ENCODE results near the gene NRDC. TPM values are rescaled to one million over a fixed set of nuclear protein-coding genes. Genes with fewer than 3 reads are reported as not detected.

Gene NRDC
- polyA plus RNA-seq, 1 donor from 2014 or later = 74.7 TPM

DNA sequence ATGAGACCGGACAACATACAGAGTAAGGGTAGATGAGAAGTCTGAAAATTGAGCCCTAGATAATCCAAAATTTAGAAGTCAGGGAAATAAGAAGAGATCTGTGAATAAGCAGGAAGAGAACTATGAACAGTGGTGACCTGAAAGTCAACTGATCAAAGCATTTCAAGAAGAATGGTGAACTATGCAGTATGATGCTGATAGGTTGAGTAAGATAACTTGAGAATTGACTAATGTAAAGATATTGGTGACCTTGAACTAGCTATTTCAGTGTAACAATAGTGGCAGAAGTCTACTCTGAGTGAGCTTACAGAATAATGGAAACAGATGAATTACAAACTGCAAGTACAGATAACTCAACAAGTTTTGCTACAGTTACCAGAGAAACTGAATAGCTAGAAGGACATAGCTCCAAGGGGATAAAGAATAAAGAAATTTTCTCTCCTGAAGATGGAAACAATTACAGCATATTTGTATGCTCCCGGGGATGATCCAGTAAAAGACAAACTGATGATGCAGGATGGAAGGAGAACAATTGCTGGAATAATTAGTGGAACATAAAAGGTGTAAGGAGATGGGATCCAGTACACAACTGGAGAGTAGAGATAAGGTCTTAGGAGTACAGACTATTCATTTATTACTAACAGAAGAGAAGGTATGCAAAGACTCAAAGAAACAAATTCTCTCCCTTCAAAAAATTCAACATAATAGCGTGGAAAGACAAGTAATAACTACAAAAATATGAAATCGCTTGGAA lies 10.9 kb downstream of the NRDC start:
- peaks cover 33 to 40% (median 38%) of the 10 kb centered on the region in 3 donors for H3K4me1 Mint-ChIP-seq
- no peak overlapping the region for H3K4me3 Mint-ChIP-seq
- H3K9me3 Mint-ChIP-seq = no peaks in the 10 kb centered on the region
- peak overlapping the region in 1 of 3 donors; percentile 35 for H3K27ac Mint-ChIP-seq
- H3K27me3 Mint-ChIP-seq = no peaks in the 10 kb centered on the region
- peaks cover 2% of the 10 kb centered on the region for H3K36me3 Mint-ChIP-seq

DNA sequence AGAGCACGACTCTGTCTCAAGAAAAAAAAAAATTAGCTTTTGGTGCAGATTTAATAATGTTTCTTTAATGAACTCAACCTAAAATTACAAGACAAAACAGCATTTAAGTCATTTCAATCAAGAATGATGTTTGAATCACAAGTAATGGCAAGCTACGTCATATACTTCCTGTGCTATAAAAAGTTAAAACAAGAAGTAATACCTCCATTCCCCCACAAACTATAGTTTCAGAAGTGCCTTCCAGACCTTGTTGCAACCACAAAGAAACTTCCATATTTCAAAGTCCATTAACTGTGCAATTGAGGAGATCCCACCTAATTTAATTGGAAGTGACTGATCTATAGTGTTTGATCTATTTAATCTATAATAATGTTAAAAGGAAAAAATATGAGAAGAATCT lies 15.1 kb downstream of the NRDC start:
- Mint-ChIP-seq H3K27me3 (no peaks in the 10 kb centered on the region), H3K36me3 (no peaks in the 10 kb centered on the region), H3K4me1 (peaks cover 25 to 33% (median 31%) of the 10 kb centered on the region in 3 donors), H3K4me3 (peak overlapping the region in 2 of 4 donors; percentile 73 to 82), H3K9me3 (no peaks in the 10 kb centered on the region), H3K27ac (peak overlapping the region; percentile 22 to 92 (median 84))

DNA sequence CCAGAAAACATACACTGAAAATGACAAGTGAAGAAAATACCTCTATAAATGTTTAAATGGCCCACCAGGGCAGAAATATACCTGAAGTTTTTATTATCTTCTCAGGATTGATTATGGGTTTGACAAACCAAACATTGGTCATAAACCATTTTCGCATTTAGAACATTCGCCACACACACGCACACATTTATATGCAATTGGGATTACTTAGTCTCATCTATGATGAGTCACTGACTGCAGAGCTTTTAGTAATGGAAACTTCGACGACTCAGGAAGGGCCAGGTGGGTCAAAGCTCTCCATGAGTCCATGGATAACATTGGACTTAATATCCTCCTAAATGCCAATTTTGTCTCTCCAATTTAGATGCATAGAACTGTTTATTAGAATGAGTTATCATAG lies 16.9 kb downstream of the NRDC start:
- Mint-ChIP-seq H3K27me3 (no peaks in the 10 kb centered on the region), H3K36me3 (no peaks in the 10 kb centered on the region), H3K27ac (no peak overlapping the region), H3K9me3 (no peaks in the 10 kb centered on the region), H3K4me3 (no peak overlapping the region), H3K4me1 (peaks cover 12 to 23% (median 19%) of the 10 kb centered on the region in 3 donors)

DNA sequence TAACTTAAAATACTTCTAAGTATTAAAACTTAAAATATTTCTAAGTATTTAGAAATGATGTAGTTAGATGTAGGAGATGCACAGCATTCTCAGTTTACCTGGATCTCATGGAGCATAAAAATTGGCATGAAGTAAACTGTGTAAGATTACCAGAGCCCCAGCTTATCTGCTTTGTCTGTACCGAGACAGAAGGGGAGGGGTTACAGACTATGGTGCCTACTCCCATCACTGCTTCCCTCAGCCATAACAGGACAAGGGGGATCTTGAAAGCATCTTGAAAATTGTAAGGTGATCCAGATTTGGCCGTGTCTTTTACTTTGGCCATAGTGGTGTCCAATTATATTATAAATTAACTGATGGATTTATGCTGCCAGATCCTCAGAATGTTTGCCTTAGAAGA lies 18.8 kb downstream of the NRDC start:
- H3K4me3 Mint-ChIP-seq = no peak overlapping the region
- H3K27me3 Mint-ChIP-seq = no peaks in the 10 kb centered on the region
- H3K9me3 Mint-ChIP-seq = no peaks in the 10 kb centered on the region
- no peaks in the 10 kb centered on the region for H3K36me3 Mint-ChIP-seq
- H3K4me1 Mint-ChIP-seq = peaks cover 9 to 18% (median 14%) of the 10 kb centered on the region in 3 donors
- H3K27ac Mint-ChIP-seq = no peak overlapping the region

DNA sequence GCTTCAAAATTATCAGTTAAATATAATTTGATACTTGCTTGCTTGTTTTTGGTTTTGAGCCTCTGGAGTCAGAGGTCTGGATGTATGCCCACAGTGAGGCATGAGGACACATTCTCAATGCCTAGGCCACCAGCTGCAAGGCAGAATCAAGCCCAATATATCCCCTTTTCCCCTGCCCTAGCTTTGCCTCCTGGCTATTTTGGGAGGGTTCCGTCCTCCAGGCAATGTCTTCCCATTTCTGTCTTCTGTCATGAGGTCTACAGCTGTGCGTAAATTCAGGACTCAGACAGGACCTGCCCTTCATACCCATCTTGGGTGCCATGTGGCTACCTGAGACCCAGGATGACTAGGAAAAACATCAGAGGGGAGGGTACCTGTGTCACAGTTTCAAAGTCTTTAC lies 19.2 kb downstream of the NRDC start:
- peaks cover 9 to 18% (median 14%) of the 10 kb centered on the region in 3 donors for H3K4me1 Mint-ChIP-seq
- H3K36me3 Mint-ChIP-seq = no peaks in the 10 kb centered on the region
- H3K4me3 Mint-ChIP-seq = no peak overlapping the region
- no peaks in the 10 kb centered on the region for H3K27me3 Mint-ChIP-seq
- no peak overlapping the region for H3K27ac Mint-ChIP-seq
- H3K9me3 Mint-ChIP-seq = no peaks in the 10 kb centered on the region

DNA sequence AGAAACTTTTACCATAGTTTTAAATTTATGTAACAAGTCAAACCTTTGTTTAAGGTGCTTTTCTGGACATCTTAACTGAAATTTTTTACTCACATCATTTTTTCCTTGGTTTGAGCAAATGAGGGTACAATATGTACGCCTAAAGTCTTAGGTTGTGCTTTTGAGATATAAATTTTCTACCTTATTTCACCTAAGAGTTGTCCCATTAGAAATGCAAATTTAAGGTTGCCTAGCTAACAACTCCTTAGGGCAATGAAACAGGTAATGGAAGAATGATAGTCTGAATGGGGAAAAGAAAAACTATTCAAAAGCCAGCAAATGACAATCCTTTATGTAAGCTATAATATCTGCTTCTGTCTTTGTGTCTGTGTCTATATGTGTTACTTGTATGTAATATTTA lies 19.6 kb downstream of the NRDC start:
- no peak overlapping the region for H3K4me3 Mint-ChIP-seq
- peaks cover 9 to 18% (median 14%) of the 10 kb centered on the region in 3 donors for H3K4me1 Mint-ChIP-seq
- H3K27me3 Mint-ChIP-seq = no peaks in the 10 kb centered on the region
- H3K9me3 Mint-ChIP-seq = no peaks in the 10 kb centered on the region
- no peak overlapping the region for H3K27ac Mint-ChIP-seq
- H3K36me3 Mint-ChIP-seq = peaks cover under 1% of the 10 kb centered on the region

DNA sequence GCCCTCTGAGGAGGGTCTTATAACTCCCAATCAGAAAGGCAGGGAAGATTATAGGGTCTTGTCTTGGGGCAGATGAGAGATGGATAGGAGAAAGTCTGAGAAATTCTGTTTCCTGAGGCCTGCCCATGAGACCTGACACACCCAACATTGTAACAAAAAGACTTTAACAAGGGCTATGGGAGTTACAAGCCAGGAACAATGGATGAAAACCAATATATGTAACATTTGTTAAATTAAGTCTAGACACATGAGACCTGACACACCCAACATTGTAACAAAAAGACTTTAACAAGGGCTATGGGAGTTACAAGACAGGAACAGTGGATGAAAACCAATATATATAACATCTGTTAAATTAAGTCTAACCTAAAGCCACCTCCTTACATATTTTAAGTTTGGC lies 21.8 kb downstream of the NRDC start:
- Mint-ChIP-seq H3K4me1 (peaks cover 4 to 9% (median 8%) of the 10 kb centered on the region in 3 donors), H3K27me3 (no peaks in the 10 kb centered on the region), H3K36me3 (peaks cover 2% of the 10 kb centered on the region), H3K27ac (peak overlapping the region in 1 of 3 donors; percentile 41), H3K9me3 (no peaks in the 10 kb centered on the region), H3K4me3 (no peak overlapping the region)

DNA sequence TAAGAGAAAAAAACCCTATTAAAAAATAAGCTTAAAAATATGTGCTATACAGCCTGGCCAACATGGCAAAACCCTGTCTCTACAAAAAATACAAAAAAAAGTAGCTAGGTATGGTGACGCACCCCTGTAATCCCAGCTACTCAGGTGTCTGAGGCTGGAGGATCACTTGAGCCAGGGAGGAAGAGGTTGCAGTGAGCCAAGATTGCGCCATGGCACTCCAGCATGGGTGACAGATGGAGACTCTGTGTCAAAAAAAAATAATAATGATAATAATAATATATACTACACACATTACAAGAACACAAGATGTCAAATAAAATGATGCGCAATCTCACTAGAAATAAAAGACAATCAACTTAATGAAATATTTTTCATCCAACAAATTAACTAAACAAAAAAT lies 22.9 kb downstream of the NRDC start:
- H3K9me3 Mint-ChIP-seq = no peaks in the 10 kb centered on the region
- H3K27ac Mint-ChIP-seq = no peak overlapping the region
- H3K27me3 Mint-ChIP-seq = no peaks in the 10 kb centered on the region
- H3K4me3 Mint-ChIP-seq = peak overlapping the region in 1 of 4 donors; percentile 17
- peaks cover 3 to 8% (median 7%) of the 10 kb centered on the region in 3 donors for H3K4me1 Mint-ChIP-seq
- peaks cover 2% of the 10 kb centered on the region for H3K36me3 Mint-ChIP-seq

DNA sequence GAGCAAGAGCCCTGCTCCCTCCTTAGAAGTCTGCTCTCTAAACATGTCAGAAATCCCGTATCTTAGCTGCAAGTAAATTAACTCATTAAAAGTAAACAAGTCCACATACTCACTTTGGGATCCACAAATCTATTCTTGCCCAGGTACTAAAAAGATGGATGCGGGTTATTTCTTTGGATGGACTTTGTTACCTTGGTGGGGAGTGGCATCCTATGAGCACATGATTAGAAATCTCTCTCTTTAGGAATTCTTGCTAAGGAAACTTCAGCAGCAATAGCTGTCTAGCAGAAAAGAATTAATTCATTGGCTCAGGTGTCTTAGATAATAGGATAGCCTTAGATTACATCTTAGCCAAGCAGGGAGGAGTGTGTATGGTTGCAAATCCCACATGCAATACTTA lies 25.2 kb downstream of the NRDC start:
- Mint-ChIP-seq H3K27me3 (no peaks in the 10 kb centered on the region), H3K27ac (no peak overlapping the region), H3K9me3 (no peaks in the 10 kb centered on the region), H3K4me1 (peaks cover 1 to 5% (median 1%) of the 10 kb centered on the region in 3 donors), H3K36me3 (peaks cover 4% of the 10 kb centered on the region), H3K4me3 (no peak overlapping the region)

DNA sequence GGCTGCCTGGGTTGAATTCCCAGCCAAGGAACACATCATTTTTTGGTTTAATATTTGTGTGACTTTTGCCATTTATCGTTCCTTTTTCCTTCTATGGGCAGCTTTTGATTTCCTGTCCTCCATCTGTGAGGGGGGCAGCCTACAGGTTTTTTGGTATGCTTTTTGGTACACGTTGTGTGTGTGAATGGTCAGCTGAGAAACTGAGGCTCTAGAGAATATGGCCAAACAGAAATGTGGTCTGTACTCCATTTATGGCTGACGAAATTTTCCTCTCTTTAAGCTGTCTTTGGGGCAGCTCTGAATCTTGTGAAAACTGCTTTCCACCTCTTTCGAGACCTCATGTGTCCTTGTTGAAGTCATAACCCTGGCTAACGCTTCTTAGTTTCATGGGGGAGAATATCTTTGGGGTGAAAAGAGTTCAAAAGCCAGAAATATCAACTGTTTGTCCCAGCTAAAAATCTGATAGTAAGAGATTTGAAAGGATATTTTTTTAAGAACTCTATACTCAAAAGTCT lies 26.6 kb downstream of the NRDC start:
- Mint-ChIP-seq H3K36me3 (peaks cover 4% of the 10 kb centered on the region), H3K4me1 (peaks cover 0 to 5% (median 1%) of the 10 kb centered on the region in 3 donors), H3K4me3 (no peak overlapping the region), H3K27me3 (no peaks in the 10 kb centered on the region), H3K9me3 (no peaks in the 10 kb centered on the region), H3K27ac (no peak overlapping the region)

DNA sequence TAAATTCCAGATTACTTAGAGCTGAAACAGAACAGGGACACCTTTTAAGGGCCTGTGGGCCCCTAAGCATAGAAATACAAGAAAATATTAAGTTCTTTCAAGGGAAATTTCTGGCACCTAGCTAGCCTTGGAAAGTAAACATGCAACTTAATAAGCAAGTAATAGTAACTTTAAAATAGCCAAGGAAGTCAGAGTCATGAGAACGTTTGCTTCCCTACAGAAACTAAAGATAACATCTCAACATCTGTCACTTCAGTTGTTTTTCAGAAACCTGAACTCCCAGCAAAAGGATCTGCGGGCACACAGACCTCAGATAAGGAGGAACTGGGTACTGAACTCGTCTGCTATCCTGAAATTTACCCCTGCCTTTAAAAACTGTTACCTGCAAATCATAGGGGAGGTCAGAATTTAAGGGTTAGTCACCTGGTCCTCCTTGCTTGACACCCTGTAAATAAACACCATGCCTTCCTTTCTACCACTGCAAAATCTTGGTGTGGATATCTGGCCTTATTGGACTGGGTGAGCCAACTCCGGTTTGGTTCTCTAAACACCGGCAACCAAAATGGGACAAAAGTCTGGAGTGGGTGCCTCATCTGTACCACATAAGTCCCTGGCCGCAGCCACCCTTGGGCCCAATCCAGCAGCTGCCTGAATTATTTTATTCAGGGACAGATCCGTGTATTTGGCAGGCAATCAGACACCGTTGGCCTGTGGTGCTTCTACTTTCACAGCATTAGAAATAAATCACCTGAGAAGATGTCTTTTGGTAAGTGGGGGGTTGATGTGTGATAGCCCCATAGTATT lies 27.9 kb downstream of the NRDC start:
- no peaks in the 10 kb centered on the region for H3K9me3 Mint-ChIP-seq
- H3K27ac Mint-ChIP-seq = no peak overlapping the region
- H3K4me3 Mint-ChIP-seq = no peak overlapping the region
- H3K27me3 Mint-ChIP-seq = no peaks in the 10 kb centered on the region
- peaks cover 0 to 8% (median 4%) of the 10 kb centered on the region in 3 donors for H3K4me1 Mint-ChIP-seq
- H3K36me3 Mint-ChIP-seq = peaks cover 10% of the 10 kb centered on the region

DNA sequence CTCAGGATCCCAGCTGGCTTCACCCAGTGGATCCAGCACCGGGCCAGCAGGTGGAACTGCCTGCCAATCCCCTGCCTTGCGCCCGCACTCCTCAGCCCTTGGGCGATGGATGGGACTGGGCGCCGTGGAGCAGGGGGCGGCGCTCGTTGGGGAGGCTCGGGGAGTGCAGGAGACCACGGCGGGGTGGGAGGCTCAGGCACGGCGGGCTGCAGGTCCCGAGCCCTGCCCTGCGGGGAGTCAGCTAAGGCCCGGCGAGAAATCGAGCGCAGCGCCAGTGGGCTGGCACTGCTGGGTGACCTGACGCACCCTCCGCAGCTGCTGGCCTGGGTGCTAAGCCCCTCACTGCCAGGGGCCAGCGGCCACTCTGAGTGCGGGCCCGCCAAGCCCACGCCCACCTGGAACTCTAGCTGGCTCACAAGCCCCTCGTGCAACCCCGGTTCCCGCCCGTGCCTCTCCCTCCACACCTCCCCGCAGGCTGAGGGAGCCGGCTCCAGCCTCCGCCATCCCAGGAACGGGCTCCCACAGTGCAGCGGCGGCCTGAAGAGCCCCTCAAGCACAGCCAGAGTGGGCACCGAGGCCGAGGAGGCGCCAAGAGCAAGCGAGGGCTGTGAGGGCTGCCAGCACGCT lies 31.1 kb downstream of the NRDC start:
- Mint-ChIP-seq H3K27ac (no peak overlapping the region), H3K36me3 (peaks cover 8% of the 10 kb centered on the region), H3K27me3 (no peaks in the 10 kb centered on the region), H3K9me3 (no peaks in the 10 kb centered on the region), H3K4me1 (peaks cover 8 to 25% (median 12%) of the 10 kb centered on the region in 3 donors), H3K4me3 (no peak overlapping the region)

DNA sequence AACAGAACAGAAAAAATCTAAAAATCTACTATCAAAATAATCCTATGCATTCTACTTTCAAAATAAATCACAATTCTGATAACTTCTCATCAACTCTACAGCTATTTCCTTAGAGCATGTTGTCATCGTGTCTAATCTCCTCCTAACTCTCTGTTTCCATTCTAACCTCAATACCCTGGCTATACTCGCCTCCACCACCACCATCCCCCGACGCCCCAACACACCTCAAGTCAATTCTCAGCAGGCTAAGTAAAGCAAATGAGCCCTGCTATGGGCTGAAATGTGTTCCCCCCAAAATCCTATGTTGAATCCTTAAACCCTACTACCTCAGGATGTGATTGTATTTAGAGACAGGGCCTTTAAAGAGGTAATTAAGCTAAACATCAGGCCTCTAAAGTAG lies 34.6 kb downstream of the NRDC start:
- no peak overlapping the region for H3K4me3 Mint-ChIP-seq
- no peaks in the 10 kb centered on the region for H3K27me3 Mint-ChIP-seq
- H3K36me3 Mint-ChIP-seq = peaks cover 15% of the 10 kb centered on the region
- peaks cover 6 to 22% (median 18%) of the 10 kb centered on the region in 3 donors for H3K4me1 Mint-ChIP-seq
- no peak overlapping the region for H3K27ac Mint-ChIP-seq
- H3K9me3 Mint-ChIP-seq = no peaks in the 10 kb centered on the region

DNA sequence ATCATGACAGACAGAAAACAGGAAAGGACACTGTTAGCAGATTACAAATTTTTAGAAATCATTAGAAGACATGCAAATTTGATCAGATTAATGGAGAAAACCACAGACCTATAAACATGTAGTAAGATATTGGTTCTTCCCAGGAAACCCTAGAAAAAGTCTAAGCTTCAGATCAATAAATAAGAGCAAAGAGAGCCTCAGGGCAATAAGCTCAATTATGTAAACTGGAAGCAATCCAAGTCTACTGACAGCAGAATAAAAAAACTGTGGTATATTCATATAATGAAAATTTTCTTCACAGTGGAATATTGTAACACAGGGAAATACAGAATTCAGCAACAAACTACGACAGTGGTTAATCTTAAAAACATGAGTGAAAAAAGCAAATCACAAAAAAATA lies 36.3 kb downstream of the NRDC start:
- Mint-ChIP-seq H3K4me3 (no peak overlapping the region), H3K4me1 (peaks cover 6 to 22% (median 18%) of the 10 kb centered on the region in 3 donors), H3K9me3 (no peaks in the 10 kb centered on the region), H3K36me3 (peaks cover 13% of the 10 kb centered on the region), H3K27me3 (no peaks in the 10 kb centered on the region), H3K27ac (no peak overlapping the region)

Measured in IgD-negative memory B cell (primary cell).